Lung (tissue), 12 donors: ENCODE results near the gene FNIP2. TPM values are rescaled to one million over a fixed set of nuclear protein-coding genes. Genes with fewer than 3 reads are reported as not detected.

ENCODE experiments used
- ATAC-seq: fragments of 200-7000 bp; cut with Tn5 transposase; one replicate; pipeline ENCODE4 v1.9.1; 2020; ENCODE audit warnings: moderate number of reproducible peaks; ENCODE audit not compliant: insufficient read depth, low FRiP score
- DNase-seq, 3 donors: peaks; one replicate each; pipeline ENCODE4 v3.0.0-alpha.2; 2013 to 2017
- H3K27ac ChIP-seq, 2 donors: one replicate each; pipeline ENCODE4 v1.5.1; 2013; ENCODE audit warnings: mild to moderate bottlenecking in 2 of 2, moderate library complexity in 2 of 2, control low read depth in 1 of 2, inconsistent platforms in 1 of 2, low read depth in 1 of 2, low read length in 1 of 2
- H3K27me3 ChIP-seq, 3 donors: one replicate each; pipeline ENCODE4 v1.5.1; 2013; ENCODE audit warnings: low read length in 2 of 3; ENCODE audit not compliant: control insufficient read depth in 3 of 3, insufficient read depth in 3 of 3
- H3K36me3 ChIP-seq, 4 donors: one replicate each; pipeline ENCODE4 v1.5.1; 2013; ENCODE audit warnings: low read length in 4 of 4, mild to moderate bottlenecking in 1 of 4, moderate library complexity in 1 of 4; ENCODE audit not compliant: control insufficient read depth in 4 of 4, insufficient read depth in 4 of 4
- H3K4me1 ChIP-seq, 5 donors: one replicate each; pipeline ENCODE4 v1.5.1; 2013; ENCODE audit warnings: low read length in 5 of 5, mild to moderate bottlenecking in 2 of 5, moderate library complexity in 1 of 5; ENCODE audit not compliant: control insufficient read depth in 5 of 5, insufficient read depth in 5 of 5
- H3K4me3 ChIP-seq: one replicate; pipeline ENCODE4 v1.5.1; 2013; ENCODE audit warnings: mild to moderate bottlenecking, control low read depth, moderate library complexity
- H3K9ac ChIP-seq, 2 donors: one replicate each; pipeline ENCODE4 v1.5.1; 2013; ENCODE audit warnings: low read length in 2 of 2, control low read depth in 1 of 2; ENCODE audit not compliant: insufficient read depth in 1 of 2
- H3K9me3 ChIP-seq, 4 donors: one replicate each; pipeline ENCODE4 v1.5.1; 2013; ENCODE audit warnings: low read length in 3 of 4, mild to moderate bottlenecking in 1 of 4, moderate library complexity in 1 of 4; ENCODE audit not compliant: control insufficient read depth in 4 of 4, insufficient read depth in 3 of 4
- WGBS, 2 donors: extraction: QIAGEN DNeasy Blood & Tissue Kit; methylation state at CpG; one replicate each; pipeline ENCODE4 v1.1.7; 2013; 5-methylcytosine and 5-hydroxymethylcytosine counted together
- polyA plus RNA-seq, 2 donors: library from polyadenylated mRNA; stranded (reverse); fragments of 200-250 nt; gene quantifications; one replicate each; pipeline ENCODE4 v1.2.1, GENCODE V29; 2013
- total RNA-seq, 2 donors: library from RNA; depleted of rRNA in 1 of 2; stranded (reverse); fragments of >200 nt in 1 of 2; gene quantifications; one replicate each; pipeline ENCODE4 v1.2.1, GENCODE V29; 2014 to 2021
- TF ChIP-seq, protein P1 (sequence below): IDR thresholded peaks from 2 replicates; pipeline ENCODE4 v1.5.1; 2012; ENCODE audit warnings: mild to moderate bottlenecking; ENCODE audit errors: control extremely low read depth, extremely low read depth
- donor health status: control.
- donor health status: control.
- donor health status: Bipolar disorder and iron deficiency.
- donor health status: healthy.
- donor health status: DM: yes; HTN: yes; CAD: no.

The FNIP2 gene
- total and polyA plus RNA-seq, 4 donors: 12.1 to 150 (median 44.6) TPM

DNA sequence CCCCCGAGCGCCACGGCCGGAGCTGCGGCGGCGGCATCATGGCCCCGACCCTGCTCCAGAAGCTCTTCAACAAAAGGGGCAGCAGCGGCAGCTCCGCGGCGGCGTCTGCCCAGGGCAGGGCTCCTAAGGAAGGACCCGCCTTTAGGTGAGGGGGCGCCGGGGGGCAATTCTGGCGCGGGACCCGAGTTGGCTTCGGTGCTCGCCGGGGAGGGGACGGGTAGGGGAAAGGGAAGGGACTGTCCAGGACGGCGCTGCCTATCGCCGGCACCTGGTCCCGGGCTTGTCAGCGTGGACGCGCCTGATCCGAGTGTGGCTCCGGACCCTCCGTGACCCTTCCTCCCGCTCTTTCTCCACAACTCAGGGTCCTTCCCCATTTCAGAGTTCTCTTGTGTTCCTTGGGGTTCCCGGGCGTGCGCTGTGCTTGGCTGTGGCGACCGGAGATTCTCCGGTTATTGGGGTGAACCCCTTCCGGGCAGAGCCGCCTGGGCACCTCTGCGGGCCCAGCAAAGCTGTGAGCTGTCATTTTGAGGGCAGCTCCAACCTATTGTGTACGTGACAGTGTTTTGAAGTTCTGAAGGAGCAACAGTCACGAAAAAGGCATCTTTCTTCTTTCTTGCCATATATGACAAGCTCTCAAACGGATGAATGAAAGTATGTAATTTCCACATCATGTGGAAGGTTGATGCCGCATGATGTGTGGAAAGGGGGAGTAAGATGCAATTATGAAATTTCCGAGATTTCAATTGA, 522 bp downstream of the FNIP2 start:
- DNase-seq (peak; percentile 45 to 72 (median 59)), ATAC-seq (peak; percentile 23)
- TF ChIP-seq, protein P1, sequence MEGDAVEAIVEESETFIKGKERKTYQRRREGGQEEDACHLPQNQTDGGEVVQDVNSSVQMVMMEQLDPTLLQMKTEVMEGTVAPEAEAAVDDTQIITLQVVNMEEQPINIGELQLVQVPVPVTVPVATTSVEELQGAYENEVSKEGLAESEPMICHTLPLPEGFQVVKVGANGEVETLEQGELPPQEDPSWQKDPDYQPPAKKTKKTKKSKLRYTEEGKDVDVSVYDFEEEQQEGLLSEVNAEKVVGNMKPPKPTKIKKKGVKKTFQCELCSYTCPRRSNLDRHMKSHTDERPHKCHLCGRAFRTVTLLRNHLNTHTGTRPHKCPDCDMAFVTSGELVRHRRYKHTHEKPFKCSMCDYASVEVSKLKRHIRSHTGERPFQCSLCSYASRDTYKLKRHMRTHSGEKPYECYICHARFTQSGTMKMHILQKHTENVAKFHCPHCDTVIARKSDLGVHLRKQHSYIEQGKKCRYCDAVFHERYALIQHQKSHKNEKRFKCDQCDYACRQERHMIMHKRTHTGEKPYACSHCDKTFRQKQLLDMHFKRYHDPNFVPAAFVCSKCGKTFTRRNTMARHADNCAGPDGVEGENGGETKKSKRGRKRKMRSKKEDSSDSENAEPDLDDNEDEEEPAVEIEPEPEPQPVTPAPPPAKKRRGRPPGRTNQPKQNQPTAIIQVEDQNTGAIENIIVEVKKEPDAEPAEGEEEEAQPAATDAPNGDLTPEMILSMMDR: no peak
- Histone ChIP-seq H3K27ac (peak overlapping the region; percentile 86 to 98), H3K36me3 (no peaks in the 10 kb centered on the region), H3K4me3 (peak overlapping the region; percentile 71), H3K4me1 (peaks cover 0 to 23% (median 10%) of the 10 kb centered on the region in 5 donors), H3K9ac (peak overlapping the region; percentile 56 to 93), H3K27me3 (no peaks in the 10 kb centered on the region), H3K9me3 (no peaks in the 10 kb centered on the region)
- 1% methylated on average over 46 to 49 of the region's 49 CpGs for WGBS, 2 donors

DNA sequence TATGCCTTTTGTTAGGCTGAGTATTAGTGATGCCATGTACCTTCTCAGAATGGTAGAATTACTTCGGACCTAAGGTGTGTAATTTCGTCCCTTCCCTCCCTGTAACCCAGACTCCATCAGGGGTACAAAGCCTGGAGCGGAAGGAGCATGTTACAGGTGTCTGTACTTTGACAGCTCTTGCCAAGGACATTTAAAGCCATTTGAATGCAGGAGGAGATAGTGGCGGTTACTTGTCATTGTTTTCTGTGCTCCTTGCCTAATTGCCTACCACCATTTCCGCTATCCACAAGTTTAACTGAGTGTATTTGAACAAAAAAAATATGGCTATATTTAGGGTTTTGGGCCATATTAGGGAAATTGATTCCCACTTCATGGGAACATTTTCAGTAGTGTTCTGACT, 1.8 kb downstream of the FNIP2 start:
- Histone ChIP-seq H3K27me3 (no peaks in the 10 kb centered on the region), H3K36me3 (peaks cover 0 to 3% (median 0%) of the 10 kb centered on the region in 4 donors), H3K9ac (no peak overlapping the region), H3K9me3 (no peaks in the 10 kb centered on the region), H3K27ac (no peak overlapping the region), H3K4me1 (peaks cover 0 to 31% (median 16%) of the 10 kb centered on the region in 5 donors), H3K4me3 (peak overlapping the region; percentile 11)
- ATAC-seq (no peak), DNase-seq (no peak)
- TF ChIP-seq, protein P1: no peak
- WGBS, 2 donors: 67 to 88% methylated on average over 5 of the region's 5 CpGs

DNA sequence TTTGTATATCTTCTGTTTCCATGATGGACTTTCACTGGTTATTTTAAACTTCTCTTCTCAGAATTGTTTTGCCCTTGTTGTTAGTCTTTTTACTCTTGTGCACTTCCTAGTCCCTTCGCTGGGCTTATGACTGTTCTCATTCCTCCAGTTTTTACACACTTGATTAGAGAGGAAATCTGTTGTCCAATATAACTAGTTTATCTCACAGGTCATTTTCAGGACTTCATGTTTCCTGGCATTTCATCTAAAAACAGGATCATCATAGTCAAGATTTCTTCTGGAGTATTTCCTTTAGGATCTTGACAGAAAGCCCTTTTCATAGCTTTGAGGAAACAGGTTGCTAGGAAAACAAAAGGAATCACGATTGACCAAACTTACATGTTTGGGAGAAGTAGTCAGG, 3.0 kb downstream of the FNIP2 start:
- no peaks in the 10 kb centered on the region for H3K9me3 ChIP-seq
- H3K4me1 ChIP-seq: peaks cover 0 to 36% (median 16%) of the 10 kb centered on the region in 5 donors
- no peaks in the 10 kb centered on the region for H3K27me3 ChIP-seq
- DNase-seq (no peak), ATAC-seq (no peak)
- TF ChIP-seq, protein P1: no peak
- 39 to 65% methylated on average over 2 of the region's 2 CpGs for WGBS, 2 donors
- H3K27ac ChIP-seq: peak overlapping the region in 1 of 2 donors; percentile 53
- H3K36me3 ChIP-seq: peaks cover 0 to 3% (median 0%) of the 10 kb centered on the region in 4 donors
- H3K9ac ChIP-seq: no peak overlapping the region
- H3K4me3 ChIP-seq: no peak overlapping the region
